ENCODE results near the gene SLC4A4.

Gene SLC4A4

GRCh38 chr4:71608678-71609071 lies 269.9 kb downstream of the SLC4A4 start:
- Histone ChIP-seq H3K4me3 (IDR thresholded peaks at IDR 0.05; ENCODE audit: insufficient read depth, low read depth, low read length) (no peak overlapping the region), H3K9ac (no peak overlapping the region), H2AFZ (ENCODE audit: low read depth) (no peak overlapping the region), H3K4me2 (no peak overlapping the region), H3K27me3 (ENCODE audit: insufficient read depth, low read depth) (no peaks in the 10 kb centered on the region), H3K27ac (no peak overlapping the region), H3K79me2 (ENCODE audit: insufficient read depth, low read depth) (no peaks in the 10 kb centered on the region), H4K20me1 (ENCODE audit: insufficient read depth) (no peaks in the 10 kb centered on the region), H3K36me3 (ENCODE audit: insufficient read depth) (no peaks in the 10 kb centered on the region), H3K4me1 (ENCODE audit: low read depth, poor library complexity, severe bottlenecking) (no peaks in the 10 kb centered on the region)
- TF ChIP-seq, protein P1, sequence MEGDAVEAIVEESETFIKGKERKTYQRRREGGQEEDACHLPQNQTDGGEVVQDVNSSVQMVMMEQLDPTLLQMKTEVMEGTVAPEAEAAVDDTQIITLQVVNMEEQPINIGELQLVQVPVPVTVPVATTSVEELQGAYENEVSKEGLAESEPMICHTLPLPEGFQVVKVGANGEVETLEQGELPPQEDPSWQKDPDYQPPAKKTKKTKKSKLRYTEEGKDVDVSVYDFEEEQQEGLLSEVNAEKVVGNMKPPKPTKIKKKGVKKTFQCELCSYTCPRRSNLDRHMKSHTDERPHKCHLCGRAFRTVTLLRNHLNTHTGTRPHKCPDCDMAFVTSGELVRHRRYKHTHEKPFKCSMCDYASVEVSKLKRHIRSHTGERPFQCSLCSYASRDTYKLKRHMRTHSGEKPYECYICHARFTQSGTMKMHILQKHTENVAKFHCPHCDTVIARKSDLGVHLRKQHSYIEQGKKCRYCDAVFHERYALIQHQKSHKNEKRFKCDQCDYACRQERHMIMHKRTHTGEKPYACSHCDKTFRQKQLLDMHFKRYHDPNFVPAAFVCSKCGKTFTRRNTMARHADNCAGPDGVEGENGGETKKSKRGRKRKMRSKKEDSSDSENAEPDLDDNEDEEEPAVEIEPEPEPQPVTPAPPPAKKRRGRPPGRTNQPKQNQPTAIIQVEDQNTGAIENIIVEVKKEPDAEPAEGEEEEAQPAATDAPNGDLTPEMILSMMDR (conservative IDR thresholded peaks at IDR 0.05; ENCODE audit: low read depth, low read length), result no peak

GRCh38 chr4:71609167-71609566 lies 270.3 kb downstream of the SLC4A4 start:
- Histone ChIP-seq H3K36me3 (ENCODE audit: insufficient read depth) (no peaks in the 10 kb centered on the region), H3K4me1 (ENCODE audit: low read depth, poor library complexity, severe bottlenecking) (no peaks in the 10 kb centered on the region), H3K4me3 (IDR thresholded peaks at IDR 0.05; ENCODE audit: insufficient read depth, low read depth, low read length) (no peak overlapping the region), H3K27ac (no peak overlapping the region), H4K20me1 (ENCODE audit: insufficient read depth) (no peaks in the 10 kb centered on the region), H2AFZ (ENCODE audit: low read depth) (no peak overlapping the region), H3K27me3 (ENCODE audit: insufficient read depth, low read depth) (no peaks in the 10 kb centered on the region), H3K9ac (no peak overlapping the region), H3K79me2 (ENCODE audit: insufficient read depth, low read depth) (no peaks in the 10 kb centered on the region), H3K4me2 (no peak overlapping the region)
- TF ChIP-seq, protein P1 (conservative IDR thresholded peaks at IDR 0.05; ENCODE audit: low read depth, low read length), result no peak

GRCh38 chr4:71609651-71610050 lies 270.8 kb downstream of the SLC4A4 start:
- Histone ChIP-seq H4K20me1 (ENCODE audit: insufficient read depth) (no peaks in the 10 kb centered on the region), H3K4me2 (no peak overlapping the region), H3K4me1 (ENCODE audit: low read depth, poor library complexity, severe bottlenecking) (no peaks in the 10 kb centered on the region), H3K4me3 (IDR thresholded peaks at IDR 0.05; ENCODE audit: insufficient read depth, low read depth, low read length) (no peak overlapping the region), H2AFZ (ENCODE audit: low read depth) (no peak overlapping the region), H3K27ac (no peak overlapping the region), H3K79me2 (ENCODE audit: insufficient read depth, low read depth) (no peaks in the 10 kb centered on the region), H3K9ac (no peak overlapping the region), H3K36me3 (ENCODE audit: insufficient read depth) (no peaks in the 10 kb centered on the region), H3K27me3 (ENCODE audit: insufficient read depth, low read depth) (no peaks in the 10 kb centered on the region)
- TF ChIP-seq, protein P1 (conservative IDR thresholded peaks at IDR 0.05; ENCODE audit: low read depth, low read length), result no peak

GRCh38 chr4:71614621-71615020 lies 275.8 kb downstream of the SLC4A4 start:
- TF ChIP-seq, protein P1 (conservative IDR thresholded peaks at IDR 0.05; ENCODE audit: low read depth, low read length), result no peak
- H2AFZ ChIP-seq (ENCODE audit: low read depth), result no peak overlapping the region
- no peaks in the 10 kb centered on the region for H3K79me2 ChIP-seq (ENCODE audit: insufficient read depth, low read depth)
- no peak overlapping the region for H3K9ac ChIP-seq
- H3K27me3 ChIP-seq (ENCODE audit: insufficient read depth, low read depth), result no peaks in the 10 kb centered on the region
- no peak overlapping the region for H3K4me2 ChIP-seq
- H3K4me3 ChIP-seq (IDR thresholded peaks at IDR 0.05; ENCODE audit: insufficient read depth, low read depth, low read length), result no peak overlapping the region
- no peaks in the 10 kb centered on the region for H4K20me1 ChIP-seq (ENCODE audit: insufficient read depth)
- no peak overlapping the region for H3K27ac ChIP-seq
- no peaks in the 10 kb centered on the region for H3K4me1 ChIP-seq (ENCODE audit: low read depth, poor library complexity, severe bottlenecking)
- H3K36me3 ChIP-seq (ENCODE audit: insufficient read depth), result no peaks in the 10 kb centered on the region

All from KMS-11 (cell line).